ENCODE results near the gene RECQL5.
A peak's percentile ranks its signal among the peaks of the same experiment; 100 is the strongest.

Gene RECQL5

GRCh38 chr17:75666959-75667790 lies at the start of gene RECQL5, which contains the start of gene SAP30BP:
Gene RECQL5, minus strand, starts transcription at chr17:75667154. Its CDS starts 597 bp downstream, at chr17:75666557.
Gene SAP30BP, plus strand, starts transcription at chr17:75667338. Its CDS starts 35 bp downstream, at chr17:75667373.
- peak; percentile 96 for DNase-seq

GRCh38 chr17:75712446-75712845 lies 45.5 kb upstream of the RECQL5 start:
- no peak for DNase-seq

GRCh38 chr17:75707079-75707571 lies 40.2 kb upstream of the RECQL5 start:
- no peak for DNase-seq

- DNase-seq, result no peak
Measured at GRCh38 chr17:75706042-75706728, 39.2 kb upstream of the RECQL5 start.

GRCh38 chr17:75704963-75705875 lies 38.3 kb upstream of the RECQL5 start:
- DNase-seq, result no peak

GRCh38 chr17:75703591-75703990 lies 36.6 kb upstream of the RECQL5 start:
- no peak for DNase-seq

GRCh38 chr17:75703191-75703590 lies 36.2 kb upstream of the RECQL5 start:
- DNase-seq, result no peak

- DNase-seq, result no peak
Measured at GRCh38 chr17:75701288-75701687, 34.3 kb upstream of the RECQL5 start.

- DNase-seq, result no peak
Measured at GRCh38 chr17:75698659-75699058, 31.7 kb upstream of the RECQL5 start.

- no peak for DNase-seq
Measured at GRCh38 chr17:75697651-75698291, 30.8 kb upstream of the RECQL5 start.

- DNase-seq, result peak; percentile 60
Measured at GRCh38 chr17:75695830-75696271, 28.9 kb upstream of the RECQL5 start.

GRCh38 chr17:75695141-75695829 lies 28.3 kb upstream of the RECQL5 start:
- DNase-seq, result no peak

GRCh38 chr17:75694536-75694935 lies 27.6 kb upstream of the RECQL5 start:
- DNase-seq, result no peak

GRCh38 chr17:75693500-75694481 lies 26.8 kb upstream of the RECQL5 start:
- DNase-seq, result peak; percentile 46

GRCh38 chr17:75692976-75693375 lies 26.0 kb upstream of the RECQL5 start:
- DNase-seq, result no peak

- no peak for DNase-seq
Measured at GRCh38 chr17:75691801-75692626, 25.1 kb upstream of the RECQL5 start.

GRCh38 chr17:75691371-75691791 lies 24.4 kb upstream of the RECQL5 start:
- no peak for DNase-seq

- DNase-seq, result peak; percentile 21
Measured at GRCh38 chr17:75689441-75689873, 22.5 kb upstream of the RECQL5 start.

GRCh38 chr17:75688209-75688825 lies 21.4 kb upstream of the RECQL5 start:
- DNase-seq, result no peak
